A673 (cell line): ENCODE measurements around the gene EEF1G. TPM values are rescaled to one million over a fixed set of nuclear protein-coding genes. Genes with fewer than 3 reads are reported as not detected.

Experiments
- BruUV-seq: library from RNA; stranded (reverse); fragments of 400-500 nt; replicated peaks from 2 replicates; lab custom pipeline; 2021; lab: Mats Ljungman, UMichigan
- CTCF ChIA-PET: fragments of 300-600 bp; sonication (Branson Sonifier 250); formaldehyde crosslinking; loops from one replicate; lab custom pipeline; 2022; ENCODE audit warnings: antibody characterized with exemption; lab: Charles Lee
- POLR2A ChIA-PET: fragments of 300-600 bp; sonication (Branson Sonifier 250); formaldehyde crosslinking; loops from one replicate; lab custom pipeline; 2022; ENCODE audit warnings: antibody characterized with exemption; ENCODE audit not compliant: low non-redundant PET; lab: Charles Lee
- DNase-seq: peaks from one replicate; pipeline ENCODE4 v3.0.0-alpha.2; 2015; ENCODE audit warnings: low spot score
- H3K27ac ChIP-seq: fragments of 200-600 bp; sonication (generic); 2 replicates; pipeline ENCODE4 v1.5.1; 2016; ENCODE audit warnings: mixed run types, low read depth, mild to moderate bottlenecking, mixed read lengths, antibody characterized with exemption, low read length; ENCODE audit not compliant: poor library complexity, severe bottlenecking
- H3K27me3 ChIP-seq: fragments of 200-600 bp; sonication (generic); replicated peaks from 2 replicates; pipeline ENCODE4 v1.6.1; 2017; ENCODE audit warnings: mixed run types, low read depth, mild to moderate bottlenecking, mixed read lengths, antibody characterized with exemption, low read length; ENCODE audit not compliant: insufficient read depth, poor library complexity
- H3K36me3 ChIP-seq: fragments of 200-600 bp; sonication (generic); 2 replicates; pipeline ENCODE4 v1.6.1; 2016; ENCODE audit warnings: mixed run types, mild to moderate bottlenecking, mixed read lengths, antibody characterized with exemption, low read length; ENCODE audit not compliant: insufficient read depth, poor library complexity, severe bottlenecking
- H3K4me1 ChIP-seq: fragments of 200-600 bp; sonication (generic); 2 replicates; pipeline ENCODE4 v1.6.1; 2017; ENCODE audit warnings: mixed run types, mild to moderate bottlenecking, mixed read lengths, antibody characterized with exemption, low read length; ENCODE audit not compliant: insufficient read depth, poor library complexity, severe bottlenecking
- H3K4me3 ChIP-seq: fragments of 200-600 bp; sonication (generic); 2 replicates; pipeline ENCODE4 v1.5.1; 2016; ENCODE audit warnings: low read depth, mixed run types, mild to moderate bottlenecking, mixed read lengths, low read length; ENCODE audit not compliant: poor library complexity, severe bottlenecking
- H3K9me3 ChIP-seq: fragments of 200-600 bp; sonication (generic); 2 replicates; pipeline ENCODE4 v1.6.1; 2016; ENCODE audit warnings: mixed run types, low read depth, mild to moderate bottlenecking, mixed read lengths, antibody characterized with exemption, low read length; ENCODE audit not compliant: poor library complexity, severe bottlenecking
- CTCF ChIP-seq: fragments of 300-800, 200-600 bp; sonication (generic); conservative IDR thresholded peaks from 2 replicates; pipeline ENCODE4 v1.5.1; 2017; ENCODE audit warnings: low read depth, mild to moderate bottlenecking, antibody characterized with exemption, low read length, moderate library complexity, mixed read lengths
- EZH2 ChIP-seq: fragments of 200-600 bp; sonication (generic); IDR thresholded peaks from 2 replicates; pipeline ENCODE4 v1.6.1; 2017; ENCODE audit warnings: borderline replicate concordance, low read depth, mild to moderate bottlenecking, mixed read lengths, antibody characterized with exemption, low read length; ENCODE audit not compliant: poor library complexity, severe bottlenecking
- intact Hi-C: fragments of 100-400 bp; cut with micrococcal nuclease; formaldehyde crosslinking; loops from one replicate; pipeline ENCODE4 v1.10.0; 2022; ENCODE audit not compliant: unreplicated experiment
- total RNA-seq: library from RNA; stranded (reverse); gene quantifications from 2 replicates; pipeline ENCODE4 v1.2.3, GENCODE V29; 2021

The EEF1G gene
- total RNA-seq, 1 experiment from 2014 or later: 1,817 TPM

DNA sequence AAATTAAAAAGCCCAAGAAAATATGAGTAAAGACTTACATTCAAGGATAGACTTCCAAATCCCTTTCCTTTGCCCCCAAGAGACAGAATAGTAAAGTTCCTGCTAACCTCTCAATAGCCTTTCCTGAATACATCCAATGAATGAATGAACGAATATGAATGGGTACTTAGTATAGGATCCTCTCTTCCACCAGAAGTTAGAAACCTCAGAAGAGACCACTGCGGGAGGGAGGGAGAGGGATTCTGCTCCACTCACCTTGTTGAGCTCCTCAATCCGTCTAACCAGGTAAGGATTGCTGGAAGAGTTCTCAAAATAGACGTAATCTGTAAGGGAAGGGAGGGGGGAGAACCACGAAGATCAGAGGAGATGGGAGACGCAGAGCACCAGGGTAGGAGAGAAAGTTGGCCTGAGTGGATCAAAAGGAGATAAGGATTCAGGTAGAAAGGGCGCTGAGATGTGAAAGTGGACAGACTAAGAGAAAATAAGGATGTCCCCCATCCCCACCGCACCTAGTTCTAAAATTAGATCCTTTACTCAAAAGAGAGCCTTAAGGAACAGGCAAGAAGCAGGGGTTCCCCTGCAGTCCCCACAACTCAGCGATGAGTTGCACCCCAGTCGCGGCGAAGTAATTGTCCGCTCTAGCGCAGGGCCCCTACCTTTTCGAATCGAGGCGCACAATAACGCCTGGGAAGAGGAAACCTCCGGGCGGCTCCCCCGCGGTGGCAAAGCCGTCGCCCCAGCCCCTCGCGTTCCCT lies 26.9 kb upstream of the EEF1G start:
- peak overlapping the region; percentile 95 for H3K4me3 ChIP-seq
- H3K36me3 ChIP-seq: peaks cover 41% of the 10 kb centered on the region
- intact Hi-C loops: no loop called here
- H3K27me3 ChIP-seq: no peaks in the 10 kb centered on the region
- no peak for TF ChIP-seq EZH2
- no peak for TF ChIP-seq CTCF
- H3K27ac ChIP-seq: peak overlapping the region; percentile 97
- BruUV-seq: no TSS peak
- no peaks in the 10 kb centered on the region for H3K9me3 ChIP-seq
- POLR2A ChIA-PET: no interaction called here
- H3K4me1 ChIP-seq: peaks cover 21% of the 10 kb centered on the region
- DNase-seq: no peak
- CTCF ChIA-PET: no interaction called here

- TF ChIP-seq EZH2: no peak
- TF ChIP-seq CTCF: no peak
- H3K36me3 ChIP-seq: peaks cover 47% of the 10 kb centered on the region
- H3K9me3 ChIP-seq: no peaks in the 10 kb centered on the region
- peak overlapping the region; percentile 97 for H3K27ac ChIP-seq
- DNase-seq: no peak
- H3K4me3 ChIP-seq: peak overlapping the region; percentile 95
- no peaks in the 10 kb centered on the region for H3K27me3 ChIP-seq
- CTCF ChIA-PET: interaction anchor here (0.5 to 1.3 kb wide), 3 partner anchors 12 to 476 kb away, joined by 3 to 5 read pairs (median 4); partner anchors contain the start of gene INCENP
- POLR2A ChIA-PET: no interaction called here
- BruUV-seq: TSS peak; percentile 41
- intact Hi-C loops: loop anchor here (10.0 kb wide), 1 partner anchor 255 kb away; no protein-coding TSS in a partner anchor
- peaks cover 21% of the 10 kb centered on the region for H3K4me1 ChIP-seq
Observed at GRCh38 chr11:62599901-62600300, 26.2 kb upstream of the EEF1G start.

- peak overlapping the region; percentile 97 for H3K27ac ChIP-seq
- POLR2A ChIA-PET: no interaction called here
- no TSS peak for BruUV-seq
Observed at GRCh38 chr11:62599069-62599696, 25.5 kb upstream of the EEF1G start.

More at GRCh38 chr11:62599069-62599696, 25.5 kb upstream of the EEF1G start:
- CTCF ChIA-PET: interaction anchor here (0.5 to 1.3 kb wide), 3 partner anchors 13 to 476 kb away, joined by 3 to 5 read pairs (median 4); partner anchors contain the start of gene INCENP
- Histone ChIP-seq H3K4me1 (peaks cover 21% of the 10 kb centered on the region), H3K9me3 (no peaks in the 10 kb centered on the region), H3K36me3 (peaks cover 55% of the 10 kb centered on the region), H3K4me3 (peak overlapping the region; percentile 95), H3K27me3 (no peaks in the 10 kb centered on the region)
- intact Hi-C loops: loop anchor here (10.0 kb wide), 1 partner anchor 256 kb away; no protein-coding TSS in a partner anchor
- peak; percentile 100 for DNase-seq
- TF ChIP-seq EZH2 (no peak), CTCF (no peak)
